NT2/D1 (cell line): ENCODE data around the gene NOL3.
A peak's percentile ranks its signal among the peaks of the same experiment; 100 is the strongest.

Experiments
- SUZ12 ChIP-seq: IDR thresholded peaks from 2 replicates; pipeline ENCODE4 v1.6.1; 2011; ENCODE audit not compliant: insufficient read length, insufficient read depth; ENCODE audit errors: extremely low read depth
- YY1 ChIP-seq: IDR thresholded peaks from 2 replicates; pipeline ENCODE4 v1.6.1; 2011; ENCODE audit not compliant: insufficient read length, insufficient read depth

GRCh38 chr16:67154578-67155294 lies 15.6 kb upstream of the NOL3 start:
- TF ChIP-seq SUZ12 (peak; percentile 11), YY1 (no peak)
